GM12891 (cell line): ENCODE measurements around the gene TRABD2B.

Experiments
- PAX5 ChIP-seq: IDR thresholded peaks from 2 replicates; pipeline ENCODE4 v1.6.1; 2011; ENCODE audit warnings: low read length, moderate library complexity, mild to moderate bottlenecking; ENCODE audit not compliant: insufficient read depth, severe bottlenecking
- POLR2A ChIP-seq: IDR thresholded peaks from 2 replicates; pipeline ENCODE4 v1.6.1; 2011; ENCODE audit warnings: low read depth, low read length, control low read depth

DNA sequence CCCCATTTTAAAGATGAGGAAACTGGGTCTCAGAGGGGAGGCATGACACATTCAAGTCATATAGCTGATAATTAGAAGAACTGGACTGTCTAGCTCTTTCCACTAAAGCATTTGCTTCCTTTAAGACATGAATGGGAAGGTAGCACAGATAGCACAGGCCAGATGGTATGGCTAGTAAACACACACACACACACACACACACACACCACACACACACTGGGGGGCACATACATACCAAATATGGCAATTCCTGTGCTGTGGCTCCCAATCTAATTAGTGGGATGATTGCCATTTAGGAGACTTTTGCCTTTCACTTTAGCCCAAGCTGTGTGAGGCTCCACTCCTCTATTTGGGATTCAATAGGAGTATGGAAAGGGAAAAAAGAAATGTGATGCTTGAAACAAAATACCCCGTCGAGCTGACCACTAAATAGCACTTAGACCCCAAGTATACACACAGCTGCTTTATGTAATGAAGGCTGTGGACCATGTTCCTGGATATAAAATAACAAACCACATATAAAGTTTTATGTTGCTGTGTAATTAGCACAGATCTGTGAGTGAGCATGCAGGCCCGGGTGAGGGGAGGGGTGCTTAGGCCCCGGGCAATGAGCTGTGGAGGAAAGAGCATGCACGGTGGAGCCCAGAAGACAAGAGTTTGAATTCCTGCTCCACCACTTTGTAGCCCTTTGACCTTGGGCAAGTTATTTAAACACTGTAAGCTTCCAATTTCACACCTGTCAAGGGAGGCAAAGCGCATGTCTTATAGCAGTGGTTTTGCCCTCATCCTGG, 6.8 kb upstream of the TRABD2B start:
- no peak for TF ChIP-seq POLR2A
- TF ChIP-seq PAX5 = no peak
